ENCODE results near the gene CCDC184. TPM values are rescaled to one million over a fixed set of nuclear protein-coding genes. Genes with fewer than 3 reads are reported as not detected.

CCDC184 gene
- 0.16 and 1.8 TPM in 2 replicates for total RNA-seq

GRCh38 chr12:48183091-48183875, at the start of gene CCDC184:
TSS of gene CCDC184 (plus strand) at chr12:48183644. CDS start at chr12:48184123, 479 bp downstream.

GRCh38 chr12:48157018-48157888, 26.2 kb upstream of the CCDC184 start, which contains the start of gene ASB8:
TSS of gene ASB8 (minus strand) at chr12:48157515. CDS start at chr12:48153496, 4,019 bp downstream.

DNA sequence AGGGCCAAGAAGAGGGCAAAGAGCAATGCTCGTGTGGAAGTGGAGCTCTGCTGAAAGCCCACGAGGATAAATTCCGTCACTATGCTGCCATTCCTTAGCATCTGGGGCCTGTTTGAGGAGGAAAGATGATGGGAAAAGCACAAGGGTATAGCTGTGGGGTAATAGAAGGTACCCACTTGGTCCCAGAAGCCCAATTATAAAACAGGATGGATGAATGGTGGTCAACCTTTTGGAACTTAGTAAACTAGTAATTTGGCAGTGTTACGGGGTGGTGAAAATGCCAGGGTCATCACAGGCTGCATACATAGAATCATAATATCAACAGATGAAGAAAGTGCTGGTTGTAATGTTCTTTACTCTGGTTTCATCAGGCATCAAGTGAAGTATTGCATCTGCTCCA, 19.7 kb downstream of the CCDC184 start, which contains the start of gene OR10AD1:
TSS of gene OR10AD1 (minus strand) at position 101 of the 400 bp plus-strand sequence. CDS start at position 101, 0 bp downstream.

Other genes starting within 250 kb of the CCDC184 start
- 17.5 and 29.6 TPM in 2 replicates for gene TMEM106C, start 220.0 kb upstream of the CCDC184 start, total RNA-seq
- gene COL2A1, start 179.2 kb upstream of the CCDC184 start, total RNA-seq: not detected in 2 replicates
- 4.5 and 15.1 TPM in 2 replicates for gene SENP1, start 77.6 kb upstream of the CCDC184 start, total RNA-seq
- 26.5 and 50.2 TPM in 2 replicates for gene PFKM, start 64.3 kb upstream of the CCDC184 start, total RNA-seq
- 14.4 and 16.0 TPM in 2 replicates for gene ASB8, start 26.1 kb upstream of the CCDC184 start, total RNA-seq
- not detected in 2 replicates for gene OR10AD1, start 19.6 kb downstream of the CCDC184 start, total RNA-seq
- gene ZNF641, start 167.3 kb downstream of the CCDC184 start, total RNA-seq: 7.5 and 9.7 TPM in 2 replicates